A673 (cell line): ENCODE data around the gene NCEH1. TPM values are rescaled to one million over a fixed set of nuclear protein-coding genes. Genes with fewer than 3 reads are reported as not detected.

Experiments used
- BruUV-seq: library from RNA; stranded (reverse); fragments of 400-500 nt; replicated peaks from 2 replicates; lab custom pipeline; 2021; lab: Mats Ljungman, UMichigan
- CTCF ChIA-PET: fragments of 300-600 bp; sonication (Branson Sonifier 250); formaldehyde crosslinking; loops from one replicate; lab custom pipeline; 2022; ENCODE audit warnings: antibody characterized with exemption; lab: Charles Lee
- POLR2A ChIA-PET: fragments of 300-600 bp; sonication (Branson Sonifier 250); formaldehyde crosslinking; loops from one replicate; lab custom pipeline; 2022; ENCODE audit warnings: antibody characterized with exemption; ENCODE audit not compliant: low non-redundant PET; lab: Charles Lee
- DNase-seq: peaks from one replicate; pipeline ENCODE4 v3.0.0-alpha.2; 2015; ENCODE audit warnings: low spot score
- H3K27ac ChIP-seq: fragments of 200-600 bp; sonication (generic); 2 replicates; pipeline ENCODE4 v1.5.1; 2016; ENCODE audit warnings: mixed run types, low read depth, mild to moderate bottlenecking, mixed read lengths, antibody characterized with exemption, low read length; ENCODE audit not compliant: poor library complexity, severe bottlenecking
- H3K27me3 ChIP-seq: fragments of 200-600 bp; sonication (generic); replicated peaks from 2 replicates; pipeline ENCODE4 v1.6.1; 2017; ENCODE audit warnings: mixed run types, low read depth, mild to moderate bottlenecking, mixed read lengths, antibody characterized with exemption, low read length; ENCODE audit not compliant: insufficient read depth, poor library complexity
- H3K36me3 ChIP-seq: fragments of 200-600 bp; sonication (generic); 2 replicates; pipeline ENCODE4 v1.6.1; 2016; ENCODE audit warnings: mixed run types, mild to moderate bottlenecking, mixed read lengths, antibody characterized with exemption, low read length; ENCODE audit not compliant: insufficient read depth, poor library complexity, severe bottlenecking
- H3K4me1 ChIP-seq: fragments of 200-600 bp; sonication (generic); 2 replicates; pipeline ENCODE4 v1.6.1; 2017; ENCODE audit warnings: mixed run types, mild to moderate bottlenecking, mixed read lengths, antibody characterized with exemption, low read length; ENCODE audit not compliant: insufficient read depth, poor library complexity, severe bottlenecking
- H3K4me3 ChIP-seq: fragments of 200-600 bp; sonication (generic); 2 replicates; pipeline ENCODE4 v1.5.1; 2016; ENCODE audit warnings: low read depth, mixed run types, mild to moderate bottlenecking, mixed read lengths, low read length; ENCODE audit not compliant: poor library complexity, severe bottlenecking
- H3K9me3 ChIP-seq: fragments of 200-600 bp; sonication (generic); 2 replicates; pipeline ENCODE4 v1.6.1; 2016; ENCODE audit warnings: mixed run types, low read depth, mild to moderate bottlenecking, mixed read lengths, antibody characterized with exemption, low read length; ENCODE audit not compliant: poor library complexity, severe bottlenecking
- EZH2 ChIP-seq: fragments of 200-600 bp; sonication (generic); IDR thresholded peaks from 2 replicates; pipeline ENCODE4 v1.6.1; 2017; ENCODE audit warnings: borderline replicate concordance, low read depth, mild to moderate bottlenecking, mixed read lengths, antibody characterized with exemption, low read length; ENCODE audit not compliant: poor library complexity, severe bottlenecking
- intact Hi-C: fragments of 100-400 bp; cut with micrococcal nuclease; formaldehyde crosslinking; loops from one replicate; pipeline ENCODE4 v1.10.0; 2022; ENCODE audit not compliant: unreplicated experiment
- total RNA-seq: library from RNA; stranded (reverse); gene quantifications from 2 replicates; pipeline ENCODE4 v1.2.3, GENCODE V29; 2021
- TF ChIP-seq, protein P1 (sequence below): fragments of 300-800, 200-600 bp; sonication (generic); conservative IDR thresholded peaks from 2 replicates; pipeline ENCODE4 v1.5.1; 2017; ENCODE audit warnings: low read depth, mild to moderate bottlenecking, antibody characterized with exemption, low read length, moderate library complexity, mixed read lengths

NCEH1 gene
- total RNA-seq, 1 experiment from 2014 or later: 3.5 TPM

- DNase-seq: no peak
- no TSS peak for BruUV-seq
- TF ChIP-seq, protein P1, sequence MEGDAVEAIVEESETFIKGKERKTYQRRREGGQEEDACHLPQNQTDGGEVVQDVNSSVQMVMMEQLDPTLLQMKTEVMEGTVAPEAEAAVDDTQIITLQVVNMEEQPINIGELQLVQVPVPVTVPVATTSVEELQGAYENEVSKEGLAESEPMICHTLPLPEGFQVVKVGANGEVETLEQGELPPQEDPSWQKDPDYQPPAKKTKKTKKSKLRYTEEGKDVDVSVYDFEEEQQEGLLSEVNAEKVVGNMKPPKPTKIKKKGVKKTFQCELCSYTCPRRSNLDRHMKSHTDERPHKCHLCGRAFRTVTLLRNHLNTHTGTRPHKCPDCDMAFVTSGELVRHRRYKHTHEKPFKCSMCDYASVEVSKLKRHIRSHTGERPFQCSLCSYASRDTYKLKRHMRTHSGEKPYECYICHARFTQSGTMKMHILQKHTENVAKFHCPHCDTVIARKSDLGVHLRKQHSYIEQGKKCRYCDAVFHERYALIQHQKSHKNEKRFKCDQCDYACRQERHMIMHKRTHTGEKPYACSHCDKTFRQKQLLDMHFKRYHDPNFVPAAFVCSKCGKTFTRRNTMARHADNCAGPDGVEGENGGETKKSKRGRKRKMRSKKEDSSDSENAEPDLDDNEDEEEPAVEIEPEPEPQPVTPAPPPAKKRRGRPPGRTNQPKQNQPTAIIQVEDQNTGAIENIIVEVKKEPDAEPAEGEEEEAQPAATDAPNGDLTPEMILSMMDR: no peak
- TF ChIP-seq EZH2: no peak
- peak overlapping the region; percentile 79 for H3K4me3 ChIP-seq
- H3K9me3 ChIP-seq: no peaks in the 10 kb centered on the region
- peaks cover 53% of the 10 kb centered on the region for H3K36me3 ChIP-seq
- peaks cover 13% of the 10 kb centered on the region for H3K4me1 ChIP-seq
- intact Hi-C loops: no loop called here
- no peak overlapping the region for H3K27ac ChIP-seq
- ChIA-PET POLR2A (no interaction called here), CTCF (no interaction called here)
- H3K27me3 ChIP-seq: no peaks in the 10 kb centered on the region
These were observed 41.8 kb upstream of the NCEH1 start for GRCh38 chr3:172752651-172753050.

DNA sequence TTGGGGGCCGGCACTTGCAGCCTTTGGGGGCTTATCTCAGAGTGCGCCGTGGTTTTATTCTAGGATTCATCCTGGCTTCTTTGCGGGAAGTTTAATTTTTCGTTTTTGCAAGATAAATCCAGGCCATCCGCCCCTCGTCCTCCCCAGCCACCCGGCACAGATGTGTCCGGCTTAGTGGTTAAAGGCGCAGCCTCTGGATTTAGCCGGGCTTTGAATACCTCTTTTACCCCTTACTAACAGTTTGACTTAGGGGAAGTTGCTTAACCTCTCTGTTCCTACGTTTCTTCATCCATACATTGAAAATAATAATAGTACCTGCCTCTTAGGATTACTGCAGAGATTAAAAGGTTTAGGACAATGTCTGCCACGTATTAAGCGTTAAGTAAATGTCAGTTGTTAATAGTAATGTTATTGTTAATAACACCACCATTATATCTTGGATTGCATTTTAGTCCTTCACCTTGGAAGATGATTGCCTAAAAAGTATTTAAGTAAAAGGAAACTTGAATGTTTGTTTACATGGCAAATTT, 40.4 kb upstream of the NCEH1 start:
- no TSS peak for BruUV-seq
- Histone ChIP-seq H3K27ac (peak overlapping the region; percentile 90), H3K9me3 (no peaks in the 10 kb centered on the region), H3K27me3 (no peaks in the 10 kb centered on the region), H3K4me1 (peaks cover 13% of the 10 kb centered on the region), H3K36me3 (peaks cover 40% of the 10 kb centered on the region), H3K4me3 (peak overlapping the region; percentile 79)
- intact Hi-C loops: no loop called here
- DNase-seq: peak; percentile 21
- ChIA-PET CTCF (no interaction called here), POLR2A (no interaction called here)
- TF ChIP-seq EZH2: no peak
- TF ChIP-seq, protein P1: no peak

GRCh38 chr3:172750368-172751174, 39.7 kb upstream of the NCEH1 start, which contains the start of gene ECT2:
Gene ECT2 (plus strand): TSS chr3:172750726. CDS start chr3:172754531, 3,805 bp downstream.
- intact Hi-C loops: no loop called here
- ChIA-PET POLR2A (no interaction called here), CTCF (interaction anchor here (0.6 to 1.2 kb wide), 2 partner anchors 54 to 78 kb away, joined by 4 to 6 read pairs; no protein-coding TSS in a partner anchor)
- TF ChIP-seq, protein P1: peak; percentile 78
- TF ChIP-seq EZH2: no peak
- Histone ChIP-seq H3K4me1 (peaks cover 13% of the 10 kb centered on the region), H3K4me3 (peak within 1 kb of the TSS; percentile 79), H3K9me3 (no peaks in the 10 kb centered on the region), H3K36me3 (peaks cover 33% of the 10 kb centered on the region), H3K27ac (peak within 1 kb of the TSS; percentile 90), H3K27me3 (no peaks in the 10 kb centered on the region)
- peak; percentile 100 for DNase-seq
- TSS peak; percentile 67 for BruUV-seq
